Keratinocyte (primary cell): ENCODE data around the gene HACD1. TPM values are rescaled to one million over a fixed set of nuclear protein-coding genes. Genes with fewer than 3 reads are reported as not detected.

Experiments used
- DNase-seq: peaks from one replicate; pipeline ENCODE4 v3.0.0-alpha.2; 2011; ENCODE audit warnings: low read depth, missing footprints, low spot score
- FAIRE-seq: peaks from 2 replicates; lab custom pipeline; 2011; peaks lifted over from hg19 to GRCh38; lab: Jason Lieb, UNC
- H2AFZ ChIP-seq: 2 replicates; pipeline ENCODE4 v1.6.0; 2012; ENCODE audit warnings: low read length, control low read depth, inconsistent platforms; ENCODE audit not compliant: control insufficient read depth
- H3K27ac ChIP-seq: 2 replicates; pipeline ENCODE4 v1.5.1; 2011; ENCODE audit warnings: low read length; ENCODE audit not compliant: control insufficient read depth, insufficient read depth
- H3K27me3 ChIP-seq: 3 replicates; pipeline ENCODE4 v1.6.0; 2011; ENCODE audit warnings: low read length; ENCODE audit not compliant: control insufficient read depth, insufficient read depth; ENCODE audit errors: extremely low read depth
- H3K36me3 ChIP-seq, 2 experiments: 2 replicates in 1 of 2; 3 replicates in 1 of 2; pipeline ENCODE4 v1.5.1; 2011; ENCODE audit warnings: low read length in 2 of 2, mild to moderate bottlenecking in 1 of 2; ENCODE audit not compliant: control insufficient read depth in 2 of 2, insufficient read depth in 2 of 2; ENCODE audit errors: extremely low read depth in 1 of 2
- H3K4me1 ChIP-seq: 3 replicates; pipeline ENCODE4 v1.5.1; 2011; ENCODE audit warnings: low read length; ENCODE audit not compliant: control insufficient read depth, insufficient read depth; ENCODE audit errors: extremely low read depth
- H3K4me2 ChIP-seq: 3 replicates; pipeline ENCODE4 v1.6.0; 2011; ENCODE audit warnings: low read depth, low read length; ENCODE audit not compliant: control insufficient read depth, insufficient read depth; ENCODE audit errors: extremely low read depth
- H3K4me3 ChIP-seq, 3 experiments: fragments of 200-600 bp in 1 of 3; sonication (generic) in 1 of 3; 2 replicates in 2 of 3; 3 replicates in 1 of 3; pipeline ENCODE4 v1.5.1; 2011 to 2016; ENCODE audit warnings: low read length in 3 of 3, mild to moderate bottlenecking in 3 of 3, control low read depth in 2 of 3, inconsistent platforms in 1 of 3, low read depth in 1 of 3, mixed read lengths in 1 of 3, mixed run types in 1 of 3, moderate library complexity in 1 of 3; ENCODE audit not compliant: control insufficient read depth in 2 of 3, insufficient read depth in 2 of 3; ENCODE audit errors: extremely low read depth in 1 of 3
- H3K79me2 ChIP-seq: 2 replicates; pipeline ENCODE4 v1.6.0; 2012; ENCODE audit warnings: low read length; ENCODE audit not compliant: control insufficient read depth, insufficient read depth
- H3K9ac ChIP-seq: 3 replicates; pipeline ENCODE4 v1.6.0; 2011; ENCODE audit warnings: low read length; ENCODE audit not compliant: control insufficient read depth, insufficient read depth; ENCODE audit errors: extremely low read depth
- H3K9me1 ChIP-seq: 3 replicates; pipeline ENCODE4 v1.6.0; 2011; ENCODE audit warnings: low read length; ENCODE audit not compliant: control insufficient read depth, insufficient read depth; ENCODE audit errors: extremely low read depth
- H3K9me3 ChIP-seq: 2 replicates; pipeline ENCODE4 v1.5.1; 2012; ENCODE audit warnings: low read depth, low read length; ENCODE audit not compliant: control insufficient read depth
- H4K20me1 ChIP-seq: 3 replicates; pipeline ENCODE4 v1.6.0; 2011; ENCODE audit warnings: low read length; ENCODE audit not compliant: control insufficient read depth, insufficient read depth; ENCODE audit errors: extremely low read depth
- CTCF ChIP-seq, 3 experiments: IDR thresholded peaks in 1 of 3; conservative IDR thresholded peaks in 1 of 3; optimal IDR thresholded peaks in 1 of 3; 2 replicates in 2 of 3; 3 replicates in 1 of 3; pipeline versions ENCODE3 to v1.5.1; 2011; ENCODE audit warnings: low read length in 3 of 3, mild to moderate bottlenecking in 3 of 3, moderate library complexity in 2 of 3, control low read depth in 1 of 3, inconsistent platforms in 1 of 3; ENCODE audit not compliant: insufficient read depth in 2 of 3; ENCODE audit errors: extremely low read depth in 1 of 3
- EZH2 ChIP-seq: IDR thresholded peaks from one replicate; pipeline ENCODE4 v1.6.1; 2012; ENCODE audit warnings: inconsistent platforms, mild to moderate bottlenecking, low read length, moderate library complexity
- dilution Hi-C: fragments of 300-500 bp; cut with MboI; formaldehyde crosslinking; loops from one replicate; pipeline ENCODE4 v1.7.0; 2020; ENCODE audit warnings: low sequenced_read_pairs; ENCODE audit not compliant: extremely low pct_ligation_motif_present
- polyA plus RNA-seq, 5 experiments: library from polyadenylated mRNA; depleted of rRNA in 3 of 5; stranded (reverse) in 3 of 5; stranded (forward) in 1 of 5; unstranded in 1 of 5; fragments of >200 nt; gene quantifications; 1 replicate in 1 of 5; 2 replicates in 3 of 5; 3 replicates in 1 of 5; pipeline versions ENCODE4 v1.2.1 to v1.2.3, GENCODE V29; 2011 to 2012; ENCODE audit warnings: missing spikeins in 2 of 5, low read depth in 1 of 5, low replicate concordance in 1 of 5

The HACD1 gene
- polyA plus RNA-seq, 1 donor (not counting 4 experiments of a cell fraction or from before 2014, with no cell fraction given): 46.3 TPM

- Histone ChIP-seq H3K27ac (no peak overlapping the region), H3K36me3 (peaks cover 0 to 5% of the 10 kb centered on the region in 2 experiments), H3K9me1 (no peaks in the 10 kb centered on the region), H3K9ac (no peak overlapping the region), H3K4me1 (peaks cover 24% of the 10 kb centered on the region), H3K4me2 (peak overlapping the region; percentile 18), H2AFZ (no peak overlapping the region), H4K20me1 (no peaks in the 10 kb centered on the region), H3K4me3 (no peak overlapping the region), H3K79me2 (peaks cover 87% of the 10 kb centered on the region), H3K27me3 (no peaks in the 10 kb centered on the region), H3K9me3 (no peaks in the 10 kb centered on the region)
- dilution Hi-C loops: no loop called here
- DNase-seq: no peak
- TF ChIP-seq CTCF (optimal IDR thresholded peaks at IDR 0.05 in 1 of 3, IDR thresholded peaks at IDR 0.05 in 1 of 3, conservative IDR thresholded peaks at IDR 0.05 in 1 of 3; ENCODE audit: extremely low read depth in 1 of 3, insufficient read depth in 2 of 3, low read length in 3 of 3) (no peak), EZH2 (no peak)
- FAIRE-seq: no peak
These were observed 30.2 kb upstream of the HACD1 start for GRCh38 chr10:17647326-17647725.

DNA sequence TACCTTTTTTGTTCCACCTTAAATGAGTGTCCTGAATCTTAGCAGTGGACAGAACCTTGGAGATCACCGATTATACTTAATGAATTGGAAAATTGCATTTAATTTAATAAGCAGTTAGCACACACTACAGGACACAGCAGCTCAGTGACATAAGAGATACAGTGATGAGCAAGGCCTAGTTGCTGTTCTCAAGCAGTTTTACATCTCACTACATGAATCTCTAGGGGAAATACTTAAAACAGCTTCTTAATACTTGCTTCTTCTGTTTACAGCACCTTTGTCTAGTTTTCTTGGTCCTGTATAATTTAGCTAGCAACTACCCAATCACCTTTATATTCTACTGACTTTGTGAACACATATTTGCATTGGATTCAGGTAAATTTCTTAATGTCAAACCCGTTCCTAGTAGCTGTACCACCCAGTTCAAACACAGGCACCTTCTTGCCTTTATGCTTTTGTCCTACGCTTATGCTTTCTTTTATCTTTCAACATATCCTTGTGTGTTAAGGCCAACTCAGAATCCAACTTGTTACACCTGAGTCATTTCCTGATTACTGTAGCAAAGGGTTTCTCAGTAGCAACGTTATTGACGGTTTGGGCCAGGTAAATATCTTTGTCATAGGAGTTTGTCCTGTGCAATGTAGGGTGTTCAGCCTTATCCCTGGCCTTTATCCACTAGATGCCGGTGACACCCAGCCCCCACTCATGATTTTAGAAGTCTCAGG is 28.6 kb upstream of the HACD1 start:
- FAIRE-seq: peak; percentile 94
- Histone ChIP-seq H3K4me1 (peaks cover 27% of the 10 kb centered on the region), H3K36me3 (peaks cover 0 to 3% of the 10 kb centered on the region in 2 experiments), H3K9me3 (no peaks in the 10 kb centered on the region), H3K9me1 (no peaks in the 10 kb centered on the region), H3K4me3 (peak overlapping the region; percentile 80 to 100 (median 81)), H3K9ac (peak overlapping the region; percentile 98), H3K4me2 (peak overlapping the region; percentile 92), H2AFZ (no peak overlapping the region), H3K27me3 (no peaks in the 10 kb centered on the region), H3K27ac (peak overlapping the region; percentile 100), H3K79me2 (peaks cover 81% of the 10 kb centered on the region), H4K20me1 (no peaks in the 10 kb centered on the region)
- DNase-seq: no peak
- dilution Hi-C loops: no loop called here
- TF ChIP-seq CTCF (optimal IDR thresholded peaks at IDR 0.05 in 1 of 3, IDR thresholded peaks at IDR 0.05 in 1 of 3, conservative IDR thresholded peaks at IDR 0.05 in 1 of 3; ENCODE audit: extremely low read depth in 1 of 3, insufficient read depth in 2 of 3, low read length in 3 of 3): no peak
- no peak for TF ChIP-seq EZH2
